Tibial nerve (tissue), 3 donors: Measurements from ENCODE around the gene SPATA13.

ENCODE experiments used
- POLR2A ChIP-seq, 2 donors: fragments of 450-650 bp; IDR thresholded peaks; one replicate each; pipeline ENCODE4 v1.6.1; 2017; ENCODE audit warnings: antibody characterized with exemption in 2 of 2, mild to moderate bottlenecking in 2 of 2, moderate library complexity in 2 of 2
- TF ChIP-seq, protein P1 (sequence below), 5 experiments: fragments of 200-600 bp in 3 of 5; fragments of 450-650 bp in 2 of 5; sonication (generic) in 3 of 5; IDR thresholded peaks; one replicate each; pipeline ENCODE4 v1.5.1; 2016 to 2019; ENCODE audit warnings: antibody characterized with exemption in 5 of 5, mild to moderate bottlenecking in 3 of 5, moderate library complexity in 2 of 5

GRCh38 chr13:24265453-24265852 lies 104.9 kb downstream of the SPATA13 start:
- TF ChIP-seq, protein P1, sequence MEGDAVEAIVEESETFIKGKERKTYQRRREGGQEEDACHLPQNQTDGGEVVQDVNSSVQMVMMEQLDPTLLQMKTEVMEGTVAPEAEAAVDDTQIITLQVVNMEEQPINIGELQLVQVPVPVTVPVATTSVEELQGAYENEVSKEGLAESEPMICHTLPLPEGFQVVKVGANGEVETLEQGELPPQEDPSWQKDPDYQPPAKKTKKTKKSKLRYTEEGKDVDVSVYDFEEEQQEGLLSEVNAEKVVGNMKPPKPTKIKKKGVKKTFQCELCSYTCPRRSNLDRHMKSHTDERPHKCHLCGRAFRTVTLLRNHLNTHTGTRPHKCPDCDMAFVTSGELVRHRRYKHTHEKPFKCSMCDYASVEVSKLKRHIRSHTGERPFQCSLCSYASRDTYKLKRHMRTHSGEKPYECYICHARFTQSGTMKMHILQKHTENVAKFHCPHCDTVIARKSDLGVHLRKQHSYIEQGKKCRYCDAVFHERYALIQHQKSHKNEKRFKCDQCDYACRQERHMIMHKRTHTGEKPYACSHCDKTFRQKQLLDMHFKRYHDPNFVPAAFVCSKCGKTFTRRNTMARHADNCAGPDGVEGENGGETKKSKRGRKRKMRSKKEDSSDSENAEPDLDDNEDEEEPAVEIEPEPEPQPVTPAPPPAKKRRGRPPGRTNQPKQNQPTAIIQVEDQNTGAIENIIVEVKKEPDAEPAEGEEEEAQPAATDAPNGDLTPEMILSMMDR (IDR thresholded peaks at IDR 0.05) = no peak
- TF ChIP-seq POLR2A (IDR thresholded peaks at IDR 0.05) = no peak
